AG10803 (cell line): ENCODE results near the gene CA9.
"Not testable (repeated sequence)": the region's sequence is repeated elsewhere in the genome, so short reads cannot be mapped to it uniquely, and the experiment has no call there.

Experiments used
- DNase-seq: peaks from one replicate; pipeline ENCODE4 v3.0.0; 2010; ENCODE audit warnings: low read depth
- H3K4me3 ChIP-seq: 2 replicates; pipeline ENCODE4 v1.5.1; 2011; ENCODE audit warnings: mild to moderate bottlenecking, low read length, control low read depth
- TF ChIP-seq, protein P1 (sequence below): conservative IDR thresholded peaks from 2 replicates; pipeline ENCODE4 v1.5.1; 2011; ENCODE audit warnings: mild to moderate bottlenecking, low read length, control low read depth, inconsistent platforms

The CA9 gene

DNA sequence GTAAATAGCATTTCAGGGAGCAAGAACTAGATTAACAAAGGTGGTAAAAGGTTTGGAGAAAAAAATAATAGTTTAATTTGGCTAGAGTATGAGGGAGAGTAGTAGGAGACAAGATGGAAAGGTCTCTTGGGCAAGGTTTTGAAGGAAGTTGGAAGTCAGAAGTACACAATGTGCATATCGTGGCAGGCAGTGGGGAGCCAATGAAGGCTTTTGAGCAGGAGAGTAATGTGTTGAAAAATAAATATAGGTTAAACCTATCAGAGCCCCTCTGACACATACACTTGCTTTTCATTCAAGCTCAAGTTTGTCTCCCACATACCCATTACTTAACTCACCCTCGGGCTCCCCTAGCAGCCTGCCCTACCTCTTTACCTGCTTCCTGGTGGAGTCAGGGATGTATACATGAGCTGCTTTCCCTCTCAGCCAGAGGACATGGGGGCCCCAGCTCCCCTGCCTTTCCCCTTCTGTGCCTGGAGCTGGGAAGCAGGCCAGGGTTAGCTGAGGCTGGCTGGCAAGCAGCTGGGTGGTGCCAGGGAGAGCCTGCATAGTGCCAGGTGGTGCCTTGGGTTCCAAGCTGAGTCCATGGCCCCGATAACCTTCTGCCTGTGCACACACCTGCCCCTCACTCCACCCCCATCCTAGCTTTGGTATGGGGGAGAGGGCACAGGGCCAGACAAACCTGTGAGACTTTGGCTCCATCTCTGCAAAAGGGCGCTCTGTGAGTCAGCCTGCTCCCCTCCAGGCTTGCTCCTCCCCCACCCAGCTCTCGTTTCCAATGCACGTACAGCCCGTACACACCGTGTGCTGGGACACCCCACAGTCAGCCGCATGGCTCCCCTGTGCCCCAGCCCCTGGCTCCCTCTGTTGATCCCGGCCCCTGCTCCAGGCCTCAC, at the start of gene CA9:
Gene CA9, plus strand, starts transcription at position 797 of the 893 bp plus-strand sequence. Its CDS starts 32 bp downstream, at position 829.
- TF ChIP-seq, protein P1, sequence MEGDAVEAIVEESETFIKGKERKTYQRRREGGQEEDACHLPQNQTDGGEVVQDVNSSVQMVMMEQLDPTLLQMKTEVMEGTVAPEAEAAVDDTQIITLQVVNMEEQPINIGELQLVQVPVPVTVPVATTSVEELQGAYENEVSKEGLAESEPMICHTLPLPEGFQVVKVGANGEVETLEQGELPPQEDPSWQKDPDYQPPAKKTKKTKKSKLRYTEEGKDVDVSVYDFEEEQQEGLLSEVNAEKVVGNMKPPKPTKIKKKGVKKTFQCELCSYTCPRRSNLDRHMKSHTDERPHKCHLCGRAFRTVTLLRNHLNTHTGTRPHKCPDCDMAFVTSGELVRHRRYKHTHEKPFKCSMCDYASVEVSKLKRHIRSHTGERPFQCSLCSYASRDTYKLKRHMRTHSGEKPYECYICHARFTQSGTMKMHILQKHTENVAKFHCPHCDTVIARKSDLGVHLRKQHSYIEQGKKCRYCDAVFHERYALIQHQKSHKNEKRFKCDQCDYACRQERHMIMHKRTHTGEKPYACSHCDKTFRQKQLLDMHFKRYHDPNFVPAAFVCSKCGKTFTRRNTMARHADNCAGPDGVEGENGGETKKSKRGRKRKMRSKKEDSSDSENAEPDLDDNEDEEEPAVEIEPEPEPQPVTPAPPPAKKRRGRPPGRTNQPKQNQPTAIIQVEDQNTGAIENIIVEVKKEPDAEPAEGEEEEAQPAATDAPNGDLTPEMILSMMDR = no peak
- DNase-seq = no peak
- H3K4me3 ChIP-seq = no peak within 1 kb of the TSS

- no peak for DNase-seq
- TF ChIP-seq, protein P1 = no peak
- H3K4me3 ChIP-seq = no peak overlapping the region
Observed at GRCh38 chr9:35627575-35627974, 46.2 kb upstream of the CA9 start.

DNA sequence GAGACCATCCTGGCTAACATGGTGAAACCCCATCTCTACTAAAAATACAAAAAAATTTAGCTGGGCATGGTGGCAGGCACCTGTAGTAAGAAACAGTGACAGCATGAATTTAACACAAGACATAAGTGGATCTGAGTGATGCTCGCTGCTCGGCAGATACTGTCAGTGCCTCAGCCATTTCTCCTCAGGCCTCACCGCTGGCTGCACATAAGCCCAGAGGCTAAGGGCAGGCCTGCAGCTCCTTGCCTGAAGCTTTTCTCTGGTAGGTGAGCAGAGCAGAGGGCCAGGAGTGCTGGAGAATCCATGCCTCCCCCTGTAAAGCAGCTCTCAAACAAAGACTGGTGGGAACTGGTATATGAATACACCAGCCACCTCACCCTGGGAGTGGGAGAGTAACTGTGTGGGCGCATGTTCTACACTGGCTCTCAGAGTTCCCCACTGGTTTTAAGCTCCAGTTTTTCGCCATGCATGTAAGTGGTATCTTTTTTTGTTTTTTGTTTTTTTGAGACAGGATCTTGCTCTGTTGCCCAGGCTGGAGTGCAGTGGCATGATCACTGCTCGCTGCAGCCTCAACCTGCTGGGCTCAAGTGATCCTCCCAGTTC, 45.2 kb upstream of the CA9 start:
- no peak overlapping the region for H3K4me3 ChIP-seq
- DNase-seq = no peak
- TF ChIP-seq, protein P1 = no peak

- no peak overlapping the region for H3K4me3 ChIP-seq
- no peak for DNase-seq
- TF ChIP-seq, protein P1 = no peak
Observed at GRCh38 chr9:35629597-35629996, 44.1 kb upstream of the CA9 start.

DNA sequence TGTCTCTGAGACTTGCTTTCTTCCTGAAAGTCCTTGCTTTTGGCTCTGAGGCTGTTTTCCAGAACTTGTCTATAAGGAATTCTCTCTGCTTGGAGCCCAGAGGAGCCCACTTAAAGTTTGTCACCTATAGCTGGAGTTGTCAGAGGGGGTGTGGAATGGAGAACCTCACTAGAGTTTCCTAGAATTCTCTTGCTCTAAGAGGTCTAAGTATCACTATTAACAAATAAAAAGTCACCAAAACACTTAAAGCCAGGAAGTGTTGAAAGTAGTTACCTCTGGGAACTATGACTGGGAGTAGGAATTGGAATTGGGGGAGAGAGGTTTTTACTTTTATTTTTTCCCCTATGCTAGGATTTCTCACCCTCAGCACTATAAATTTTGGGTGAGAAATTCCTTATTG, 38.0 kb upstream of the CA9 start:
- TF ChIP-seq, protein P1 = no peak
- no peak for DNase-seq
- no peak overlapping the region for H3K4me3 ChIP-seq

GRCh38 chr9:35636135-35636876, 37.4 kb upstream of the CA9 start:
- DNase-seq = no peak
- TF ChIP-seq, protein P1 = no peak
- H3K4me3 ChIP-seq = no peak overlapping the region

GRCh38 chr9:35636877-35637246, 36.9 kb upstream of the CA9 start:
- H3K4me3 ChIP-seq = not testable (repeated sequence)

GRCh38 chr9:35637427-35637955, 36.2 kb upstream of the CA9 start:
- not testable (repeated sequence) for H3K4me3 ChIP-seq, DNase-seq

More at GRCh38 chr9:35636877-35637246, 36.9 kb upstream of the CA9 start:
- DNase-seq = not testable (repeated sequence)

- H3K4me3 ChIP-seq, DNase-seq: not testable (repeated sequence)
Observed at GRCh38 chr9:35638751-35639150, 35.0 kb upstream of the CA9 start.

DNA sequence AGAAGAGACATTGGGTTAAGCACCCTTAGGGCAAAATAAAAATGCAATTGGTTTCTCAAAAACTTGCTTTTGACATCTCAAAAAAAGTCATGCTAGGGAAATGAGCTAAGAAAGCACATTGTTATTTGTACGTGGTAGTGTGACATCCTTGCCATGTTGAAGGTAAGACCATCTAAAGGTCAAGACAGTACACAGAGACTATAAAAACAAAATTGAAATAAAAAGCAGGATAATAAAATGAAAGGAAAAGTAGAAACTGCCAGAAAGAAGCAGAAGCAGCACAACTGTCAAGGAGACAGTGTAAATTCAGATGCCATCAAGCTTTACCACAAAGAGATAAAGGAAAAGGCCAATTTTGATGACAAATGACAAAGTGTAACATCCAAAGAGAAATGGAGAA, 34.5 kb upstream of the CA9 start:
- not testable (repeated sequence) for H3K4me3 ChIP-seq, DNase-seq
